Stimulated activated CD4-positive, alpha-beta T cell treated with anti-CD3 and anti-CD28 coated beads, Interleukin-12 subunit alpha, Interleukin-12 subunit beta, amount 100 ng/mL, for 24 hours (primary cell): ENCODE data around the gene MGARP.
A peak's percentile ranks its signal among the peaks of the same experiment; 100 is the strongest.

ENCODE experiments used
- DNase-seq, 2 experiments: peaks; one replicate each; pipeline ENCODE4 v3.0.0-alpha.2; 2020; ENCODE audit warnings: low read depth in 2 of 2

The MGARP gene

GRCh38 chr4:139243448-139244365, 36.3 kb downstream of the MGARP start:
- no peak for DNase-seq

- DNase-seq, result no peak
Measured at GRCh38 chr4:139242511-139243051, 37.4 kb downstream of the MGARP start.

- DNase-seq, result no peak
Measured at GRCh38 chr4:139241784-139242151, 38.3 kb downstream of the MGARP start.

GRCh38 chr4:139241086-139241783, 38.8 kb downstream of the MGARP start:
- DNase-seq, result no peak

- no peak for DNase-seq
Measured at GRCh38 chr4:139239127-139239772, 40.8 kb downstream of the MGARP start.

GRCh38 chr4:139234253-139234652, 45.8 kb downstream of the MGARP start:
- DNase-seq, result no peak

GRCh38 chr4:139229534-139230039, 50.4 kb downstream of the MGARP start:
- DNase-seq, result no peak

GRCh38 chr4:139227729-139228404, 52.2 kb downstream of the MGARP start:
- peak in 1 of 2 experiments; percentile 0 for DNase-seq

- DNase-seq, result peak in 1 of 2 experiments; percentile 8
Measured at GRCh38 chr4:139223682-139224317, 56.2 kb downstream of the MGARP start.

- no peak for DNase-seq
Measured at GRCh38 chr4:139222215-139222614, 57.8 kb downstream of the MGARP start.

GRCh38 chr4:139221687-139222086, 58.3 kb downstream of the MGARP start:
- DNase-seq, result no peak

- DNase-seq, result no peak
Measured at GRCh38 chr4:139219450-139220055, 60.5 kb downstream of the MGARP start.
